WTC11 (cell line): ENCODE results near the gene CRB1. TPM values are rescaled to one million over a fixed set of nuclear protein-coding genes. Genes with fewer than 3 reads are reported as not detected.

ENCODE experiments used
- ATAC-seq: fragments of 200-7000 bp; cut with Tn5 transposase; 2 replicates; pipeline ENCODE4 v1.10.0; 2021; ENCODE audit warnings: mild to moderate bottlenecking, moderate library complexity
- CTCF ChIA-PET: fragments of 300-600 bp; sonication (Branson Sonifier 250); formaldehyde crosslinking; loops from one replicate; lab custom pipeline; 2021; ENCODE audit warnings: antibody characterized with exemption; lab: Charles Lee
- POLR2A ChIA-PET: fragments of 350-600 bp; sonication (Branson Sonifier 250); formaldehyde crosslinking; loops from one replicate; lab custom pipeline; 2021; ENCODE audit warnings: antibody characterized with exemption; lab: Charles Lee
- DNase-seq: peaks from one replicate; pipeline ENCODE4 v3.0.0; 2021; ENCODE audit warnings: low spot score
- H3K27ac Mint-ChIP-seq: 2 replicates; pipeline ENCODE4 v1.8.0; 2021; ENCODE audit warnings: mixed read lengths
- H3K27me3 Mint-ChIP-seq: 2 replicates; pipeline ENCODE4 v1.8.0; 2021; ENCODE audit warnings: low read depth, mild to moderate bottlenecking, moderate library complexity, mixed read lengths
- H3K36me3 Mint-ChIP-seq: 2 replicates; pipeline ENCODE4 v1.8.0; 2021; ENCODE audit warnings: mixed read lengths
- H3K4me1 Mint-ChIP-seq: 2 replicates; pipeline ENCODE4 v1.8.0; 2022; ENCODE audit warnings: mixed read lengths
- H3K4me3 Mint-ChIP-seq: 2 replicates; pipeline ENCODE4 v1.8.0; 2021; ENCODE audit warnings: mild to moderate bottlenecking, moderate library complexity, mixed read lengths
- H3K9me3 Mint-ChIP-seq: 2 replicates; pipeline ENCODE4 v1.8.0; 2021; ENCODE audit warnings: mixed read lengths
- CTCF ChIP-seq: fragments of 200-600 bp; IDR thresholded peaks from 2 replicates; pipeline ENCODE4 v1.8.0; 2022; ENCODE audit warnings: antibody characterized with exemption
- HMGA2 ChIP-seq: fragments of 250-450 bp; sonication (Bioruptor Pico); IDR thresholded peaks from 2 replicates; pipeline ENCODE4 v1.4.0; 2021; ENCODE audit warnings: mild to moderate bottlenecking, moderate library complexity
- NFATC4 ChIP-seq: fragments of 250-450 bp; sonication (Bioruptor Pico); IDR thresholded peaks from 2 replicates; pipeline ENCODE4 v1.9.0; 2021; ENCODE audit warnings: mild to moderate bottlenecking
- NR2C2 ChIP-seq: sonication (generic); formaldehyde crosslinking; IDR thresholded peaks from 2 replicates; pipeline ENCODE4 v1.8.0; 2022; ENCODE audit warnings: mild to moderate bottlenecking, missing genetic modification reagents
- OVOL2 ChIP-seq: fragments of 250-450 bp; sonication (Bioruptor Pico); IDR thresholded peaks from 2 replicates; pipeline ENCODE4 v1.9.0; 2021; ENCODE audit warnings: mild to moderate bottlenecking, borderline replicate concordance
- PRRX2 ChIP-seq: fragments of 250-450 bp; sonication (Bioruptor Pico); IDR thresholded peaks from 2 replicates; pipeline ENCODE4 v1.8.0; 2021; ENCODE audit warnings: mild to moderate bottlenecking
- ZNF416 ChIP-seq: fragments of 250-450 bp; sonication (Bioruptor Pico); IDR thresholded peaks from 2 replicates; pipeline ENCODE4 v1.9.0; 2021; ENCODE audit warnings: mild to moderate bottlenecking, inconsistent platforms
- ZSCAN18 ChIP-seq: fragments of 250-450 bp; sonication (Bioruptor Pico); IDR thresholded peaks from 2 replicates; pipeline ENCODE4 v2.1.2; 2022; ENCODE audit warnings: mild to moderate bottlenecking, moderate library complexity
- total RNA-seq: library from RNA; stranded (reverse); gene quantifications from 3 replicates; pipeline ENCODE4 v1.2.3, GENCODE V29; 2021
- TF ChIP-seq, protein P1 (sequence below): sonication (generic); formaldehyde crosslinking; IDR thresholded peaks from 2 replicates; pipeline ENCODE4 v1.8.1; 2022; ENCODE audit warnings: low read depth, mild to moderate bottlenecking, moderate library complexity, missing genetic modification reagents, borderline replicate concordance
- TF ChIP-seq, protein P2 (sequence below): sonication (generic); formaldehyde crosslinking; conservative IDR thresholded peaks from 2 replicates; pipeline ENCODE4 v1.8.1; 2023; ENCODE audit warnings: mild to moderate bottlenecking, low read depth, missing genetic modification reagents, moderate library complexity

The CRB1 gene
- total RNA-seq, 1 experiment from 2014 or later, result 0.11 TPM

DNA sequence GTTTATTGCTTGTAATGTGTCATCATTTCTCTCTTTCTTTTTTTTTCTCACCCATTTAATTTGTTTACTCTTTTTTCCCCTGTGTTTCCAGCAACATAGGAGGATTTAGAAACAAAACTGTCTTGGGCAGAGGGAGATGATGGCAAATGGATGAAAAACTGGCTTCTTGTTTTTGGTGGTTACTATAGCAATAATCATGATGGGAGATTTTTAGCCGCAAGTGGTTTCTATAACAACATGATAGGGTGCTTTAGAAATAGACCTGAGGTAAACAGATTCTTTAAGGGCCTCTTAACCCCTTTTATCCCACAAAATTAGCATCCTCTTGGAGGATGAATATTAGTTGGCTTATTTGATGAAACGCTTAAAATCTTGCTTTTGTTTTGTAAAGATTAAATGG, 51.6 kb downstream of the CRB1 start (continued):
- TF ChIP-seq, protein P1, sequence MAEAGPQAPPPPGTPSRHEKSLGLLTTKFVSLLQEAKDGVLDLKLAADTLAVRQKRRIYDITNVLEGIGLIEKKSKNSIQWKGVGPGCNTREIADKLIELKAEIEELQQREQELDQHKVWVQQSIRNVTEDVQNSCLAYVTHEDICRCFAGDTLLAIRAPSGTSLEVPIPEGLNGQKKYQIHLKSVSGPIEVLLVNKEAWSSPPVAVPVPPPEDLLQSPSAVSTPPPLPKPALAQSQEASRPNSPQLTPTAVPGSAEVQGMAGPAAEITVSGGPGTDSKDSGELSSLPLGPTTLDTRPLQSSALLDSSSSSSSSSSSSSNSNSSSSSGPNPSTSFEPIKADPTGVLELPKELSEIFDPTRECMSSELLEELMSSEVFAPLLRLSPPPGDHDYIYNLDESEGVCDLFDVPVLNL (CRISPR knock-in tag), result no peak
- TF ChIP-seq, all 79 proteins: peak for 0

- DNase-seq, result no peak
- H3K4me3 Mint-ChIP-seq, result no peak overlapping the region
- no peaks in the 10 kb centered on the region for H3K36me3 Mint-ChIP-seq
- no peak for TF ChIP-seq ZSCAN18
- TF ChIP-seq PRRX2 (CRISPR knock-in tag), result no peak
- TF ChIP-seq NR2C2 (CRISPR knock-in tag), result no peak
- H3K27ac Mint-ChIP-seq, result no peak overlapping the region
- no peak for ATAC-seq
- CTCF ChIA-PET, result no interaction called here
- H3K4me1 Mint-ChIP-seq, result no peaks in the 10 kb centered on the region
- H3K9me3 Mint-ChIP-seq, result no peaks in the 10 kb centered on the region
- no peaks in the 10 kb centered on the region for H3K27me3 Mint-ChIP-seq
- POLR2A ChIA-PET, result no interaction called here
Measured at GRCh38 chr1:197320991-197321531, 53.0 kb downstream of the CRB1 start.

GRCh38 chr1:197321811-197322210, 53.8 kb downstream of the CRB1 start:
- Mint-ChIP-seq H3K9me3 (no peaks in the 10 kb centered on the region), H3K27ac (no peak overlapping the region), H3K4me1 (no peaks in the 10 kb centered on the region), H3K4me3 (no peak overlapping the region), H3K27me3 (no peaks in the 10 kb centered on the region), H3K36me3 (no peaks in the 10 kb centered on the region)
- CTCF ChIA-PET, result no interaction called here
- POLR2A ChIA-PET, result no interaction called here
- ATAC-seq, result no peak
- TF ChIP-seq OVOL2, result no peak
- TF ChIP-seq NFATC4 (CRISPR knock-in tag), result no peak
- TF ChIP-seq ZNF416 (CRISPR knock-in tag), result no peak
- no peak for TF ChIP-seq HMGA2 (CRISPR knock-in tag)
- no peak for DNase-seq

DNA sequence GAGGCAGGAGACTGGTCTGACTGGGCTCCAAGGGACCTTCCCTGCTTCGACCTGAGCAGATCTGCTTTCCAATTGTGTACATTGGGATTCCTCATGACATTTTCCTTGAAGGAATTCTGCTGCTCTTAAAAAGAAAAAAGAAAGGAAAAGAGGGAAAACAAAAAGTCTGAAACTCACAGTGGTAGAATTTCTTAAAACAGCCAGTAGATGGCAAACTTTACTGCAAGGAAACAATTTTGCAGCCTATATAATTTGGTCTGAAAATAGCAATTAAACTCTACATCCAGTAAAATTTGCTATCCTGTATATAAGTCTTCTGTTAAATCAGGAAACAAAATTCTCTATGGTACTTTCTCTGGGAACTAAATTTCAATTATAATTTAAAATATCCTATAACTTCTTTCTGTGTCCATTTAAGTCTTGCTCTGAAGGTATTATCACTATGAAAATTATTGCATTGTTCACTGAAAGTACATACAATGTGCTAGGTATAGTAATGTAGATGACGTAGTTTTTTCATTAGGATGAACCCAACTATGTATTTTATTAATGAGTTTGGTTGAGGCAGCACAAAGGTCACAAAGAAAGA, 59.8 kb downstream of the CRB1 start:
- ChIA-PET POLR2A (no interaction called here), CTCF (interaction anchor here (1.5 kb wide), 1 partner anchor 29 kb away, joined by 4 read pairs; no protein-coding TSS in a partner anchor)
- no peaks in the 10 kb centered on the region for H3K4me1 Mint-ChIP-seq
- no peak for DNase-seq
- H3K27me3 Mint-ChIP-seq, result no peaks in the 10 kb centered on the region
- H3K9me3 Mint-ChIP-seq, result no peaks in the 10 kb centered on the region
- no peak; the same call in 1 of the 2 replicates for ATAC-seq
- no peak overlapping the region for H3K27ac Mint-ChIP-seq
- no peak overlapping the region for H3K4me3 Mint-ChIP-seq
- H3K36me3 Mint-ChIP-seq, result no peaks in the 10 kb centered on the region
- peak; percentile 36; the same call in 1 of the 2 replicates for TF ChIP-seq CTCF
- TF ChIP-seq, protein P2, sequence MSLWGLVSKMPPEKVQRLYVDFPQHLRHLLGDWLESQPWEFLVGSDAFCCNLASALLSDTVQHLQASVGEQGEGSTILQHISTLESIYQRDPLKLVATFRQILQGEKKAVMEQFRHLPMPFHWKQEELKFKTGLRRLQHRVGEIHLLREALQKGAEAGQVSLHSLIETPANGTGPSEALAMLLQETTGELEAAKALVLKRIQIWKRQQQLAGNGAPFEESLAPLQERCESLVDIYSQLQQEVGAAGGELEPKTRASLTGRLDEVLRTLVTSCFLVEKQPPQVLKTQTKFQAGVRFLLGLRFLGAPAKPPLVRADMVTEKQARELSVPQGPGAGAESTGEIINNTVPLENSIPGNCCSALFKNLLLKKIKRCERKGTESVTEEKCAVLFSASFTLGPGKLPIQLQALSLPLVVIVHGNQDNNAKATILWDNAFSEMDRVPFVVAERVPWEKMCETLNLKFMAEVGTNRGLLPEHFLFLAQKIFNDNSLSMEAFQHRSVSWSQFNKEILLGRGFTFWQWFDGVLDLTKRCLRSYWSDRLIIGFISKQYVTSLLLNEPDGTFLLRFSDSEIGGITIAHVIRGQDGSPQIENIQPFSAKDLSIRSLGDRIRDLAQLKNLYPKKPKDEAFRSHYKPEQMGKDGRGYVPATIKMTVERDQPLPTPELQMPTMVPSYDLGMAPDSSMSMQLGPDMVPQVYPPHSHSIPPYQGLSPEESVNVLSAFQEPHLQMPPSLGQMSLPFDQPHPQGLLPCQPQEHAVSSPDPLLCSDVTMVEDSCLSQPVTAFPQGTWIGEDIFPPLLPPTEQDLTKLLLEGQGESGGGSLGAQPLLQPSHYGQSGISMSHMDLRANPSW (CRISPR knock-in tag), result no peak
- TF ChIP-seq, all 79 proteins: peak for 1
